Measurements from ENCODE around the gene BCL2L13. TPM values are rescaled to one million over a fixed set of nuclear protein-coding genes. Genes with fewer than 3 reads are reported as not detected.

The BCL2L13 gene
- total RNA-seq, 1 donor: 64.3 TPM

GRCh38 chr22:17778412-17778976 lies 139.9 kb downstream of the BCL2L13 start:
- DNase-seq (ENCODE audit: low read depth): no peak
- no peak for TF ChIP-seq CTCF (IDR thresholded peaks at IDR 0.05; ENCODE audit: insufficient read depth, low read depth, low read length)
- no peak overlapping the region for H3K4me3 ChIP-seq (ENCODE audit: low read depth, low read length)

GRCh38 chr22:17779286-17780115 lies 140.9 kb downstream of the BCL2L13 start:
- TF ChIP-seq CTCF (IDR thresholded peaks at IDR 0.05; ENCODE audit: insufficient read depth, low read depth, low read length): no peak
- DNase-seq (ENCODE audit: low read depth): no peak
- no peak overlapping the region for H3K4me3 ChIP-seq (ENCODE audit: low read depth, low read length)

- no peak for DNase-seq (ENCODE audit: low read depth)
- no peak overlapping the region for H3K4me3 ChIP-seq (ENCODE audit: low read depth, low read length)
- no peak for TF ChIP-seq CTCF (IDR thresholded peaks at IDR 0.05; ENCODE audit: insufficient read depth, low read depth, low read length)
Observed at GRCh38 chr22:17780116-17780740, 141.7 kb downstream of the BCL2L13 start.

Small RNA genes within 50 kb of the gene (small RNA-seq; reads per million reads assigned to genes)
- not detected for gene MIR3198-1

Other genes starting within 250 kb of the BCL2L13 start
- gene SLC25A18, start 75.3 kb upstream of the BCL2L13 start, total RNA-seq: under 0.01 and 0.32 TPM in 2 replicates
- gene ATP6V1E1, start 10.0 kb upstream of the BCL2L13 start, total RNA-seq: 128 and 177 TPM in 2 replicates
- gene BID, start 135.7 kb downstream of the BCL2L13 start, total RNA-seq: 10.3 and 19.4 TPM in 2 replicates